Body of pancreas (tissue), 4 donors: ENCODE data around the gene AQP6. TPM values are rescaled to one million over a fixed set of nuclear protein-coding genes. Genes with fewer than 3 reads are reported as not detected.

Source experiments
- ATAC-seq: fragments of 150-250 bp; one replicate; pipeline ENCODE4 v1.9.1; 2016
- DNase-seq, 4 donors: peaks; one replicate each; pipeline ENCODE4 v3.0.0-alpha.2; 2019
- H3K27ac ChIP-seq, 4 donors: fragments of 200-600 bp; sonication (generic); 1 replicate in 3 of 4; 2 replicates in 1 of 4; pipeline versions ENCODE4 v1.5.1 to v1.6.1; 2016 to 2019; ENCODE audit warnings: mild to moderate bottlenecking in 1 of 4, mixed read lengths in 1 of 4, moderate library complexity in 1 of 4
- H3K27me3 ChIP-seq, 2 donors: fragments of 200-600 bp; sonication (generic); one replicate each; pipeline ENCODE4 v1.6.0; 2016; ENCODE audit warnings: mild to moderate bottlenecking in 1 of 2
- H3K36me3 ChIP-seq, 2 donors: fragments of 200-600 bp; sonication (generic); replicated peaks in 1 of 2; 2 replicates each; pipeline ENCODE4 v1.5.1; 2016; ENCODE audit warnings: low read depth in 2 of 2; ENCODE audit not compliant: insufficient read depth in 1 of 2
- H3K4me1 ChIP-seq: fragments of 200-600 bp; sonication (generic); one replicate; pipeline ENCODE4 v1.6.0; 2016
- H3K4me3 ChIP-seq, 2 donors: fragments of 200-600 bp; sonication (generic); 1 replicate in 1 of 2; 2 replicates in 1 of 2; pipeline ENCODE4 v1.5.1; 2016 to 2019
- H3K9me3 ChIP-seq, 3 donors: fragments of 200-600 bp; sonication (generic); 1 replicate in 2 of 3; 2 replicates in 1 of 3; pipeline ENCODE4 v1.5.1; 2016
- CTCF ChIP-seq, 7 experiments: fragments of 450-650 bp in 4 of 7; fragments of 200-600 bp in 3 of 7; sonication (generic) in 3 of 7; IDR thresholded peaks; one replicate each; pipeline ENCODE4 v1.5.1; 2016 to 2019; ENCODE audit warnings: antibody characterized with exemption in 7 of 7
- POLR2A ChIP-seq, 3 donors: fragments of 450-650 bp; IDR thresholded peaks; one replicate each; pipeline ENCODE4 v1.6.1; 2016; ENCODE audit warnings: antibody characterized with exemption in 3 of 3, mild to moderate bottlenecking in 2 of 3
- WGBS, 2 donors: methylation state at CpG; one replicate each; pipeline ENCODE4 v1.1.5; 2017; 5-methylcytosine and 5-hydroxymethylcytosine counted together
- intact Hi-C: fragments of 100-400 bp; cut with DNase I; formaldehyde crosslinking; loops from one replicate; pipeline ENCODE4 v1.15.1; 2023
- total RNA-seq, 2 donors: library from RNA; depleted of rRNA; stranded (reverse); fragments of >200 nt; gene quantifications; one replicate each; pipeline ENCODE4 v1.1.0, GENCODE V29; 2016

AQP6 gene
- not detected for total RNA-seq

GRCh38 chr12:49972641-49973360 lies at the start of gene AQP6:
TSS of gene AQP6 (plus strand) at chr12:49972947. CDS start at chr12:49973174, 227 bp downstream.
- DNase-seq (no peak), ATAC-seq (no peak)
- TF ChIP-seq POLR2A (IDR thresholded peaks at IDR 0.05) (no peak), CTCF (IDR thresholded peaks at IDR 0.05) (no peak)
- 58 to 75% methylated on average over 11 to 16 of the region's 18 CpGs for WGBS, 2 donors
- Histone ChIP-seq H3K27ac (no peak within 1 kb of the TSS), H3K36me3 (no peaks in the 10 kb centered on the region), H3K27me3 (no peaks in the 10 kb centered on the region), H3K4me1 (peaks cover 2% of the 10 kb centered on the region), H3K4me3 (no peak within 1 kb of the TSS), H3K9me3 (no peaks in the 10 kb centered on the region)
- intact Hi-C loops = loop anchor here (5.0 kb wide), 1 partner anchor 90 kb away; no protein-coding TSS in a partner anchor

GRCh38 chr12:49923035-49923644 lies 49.6 kb upstream of the AQP6 start:
- TF ChIP-seq POLR2A (IDR thresholded peaks at IDR 0.05) (no peak), CTCF (IDR thresholded peaks at IDR 0.05) (no peak)
- DNase-seq = no peak
- Histone ChIP-seq H3K4me3 (no peak overlapping the region), H3K36me3 (no peaks in the 10 kb centered on the region), H3K4me1 (peaks cover 10% of the 10 kb centered on the region), H3K27me3 (no peaks in the 10 kb centered on the region), H3K27ac (no peak overlapping the region), H3K9me3 (no peaks in the 10 kb centered on the region)
- no peak for ATAC-seq
- 68 to 72% methylated on average over 7 of the region's 7 CpGs for WGBS, 2 donors
- intact Hi-C loops = no loop called here

GRCh38 chr12:49923880-49924556 lies 48.7 kb upstream of the AQP6 start:
- no peaks in the 10 kb centered on the region for H3K36me3 ChIP-seq
- ATAC-seq (no peak), DNase-seq (no peak)
- TF ChIP-seq CTCF (IDR thresholded peaks at IDR 0.05) (no peak), POLR2A (IDR thresholded peaks at IDR 0.05) (no peak)
- H3K27ac ChIP-seq = no peak overlapping the region
- no peak overlapping the region for H3K4me3 ChIP-seq
- H3K4me1 ChIP-seq = peaks cover 10% of the 10 kb centered on the region
- H3K9me3 ChIP-seq = no peaks in the 10 kb centered on the region
- no peaks in the 10 kb centered on the region for H3K27me3 ChIP-seq
- 77 to 88% methylated on average over 13 to 15 of the region's 15 CpGs for WGBS, 2 donors
- intact Hi-C loops = no loop called here

GRCh38 chr12:49924628-49925246 lies 48.0 kb upstream of the AQP6 start:
- ATAC-seq = no peak
- no peaks in the 10 kb centered on the region for H3K9me3 ChIP-seq
- H3K4me3 ChIP-seq = no peak overlapping the region
- TF ChIP-seq CTCF (IDR thresholded peaks at IDR 0.05) (no peak), POLR2A (IDR thresholded peaks at IDR 0.05) (no peak)
- 89 to 91% methylated on average over 7 of the region's 7 CpGs for WGBS, 2 donors
- H3K4me1 ChIP-seq = peaks cover 10% of the 10 kb centered on the region
- no peaks in the 10 kb centered on the region for H3K36me3 ChIP-seq
- H3K27ac ChIP-seq = no peak overlapping the region
- intact Hi-C loops = no loop called here
- DNase-seq = no peak
- no peaks in the 10 kb centered on the region for H3K27me3 ChIP-seq
